ENCODE measurements around the gene PALD1.

DNA sequence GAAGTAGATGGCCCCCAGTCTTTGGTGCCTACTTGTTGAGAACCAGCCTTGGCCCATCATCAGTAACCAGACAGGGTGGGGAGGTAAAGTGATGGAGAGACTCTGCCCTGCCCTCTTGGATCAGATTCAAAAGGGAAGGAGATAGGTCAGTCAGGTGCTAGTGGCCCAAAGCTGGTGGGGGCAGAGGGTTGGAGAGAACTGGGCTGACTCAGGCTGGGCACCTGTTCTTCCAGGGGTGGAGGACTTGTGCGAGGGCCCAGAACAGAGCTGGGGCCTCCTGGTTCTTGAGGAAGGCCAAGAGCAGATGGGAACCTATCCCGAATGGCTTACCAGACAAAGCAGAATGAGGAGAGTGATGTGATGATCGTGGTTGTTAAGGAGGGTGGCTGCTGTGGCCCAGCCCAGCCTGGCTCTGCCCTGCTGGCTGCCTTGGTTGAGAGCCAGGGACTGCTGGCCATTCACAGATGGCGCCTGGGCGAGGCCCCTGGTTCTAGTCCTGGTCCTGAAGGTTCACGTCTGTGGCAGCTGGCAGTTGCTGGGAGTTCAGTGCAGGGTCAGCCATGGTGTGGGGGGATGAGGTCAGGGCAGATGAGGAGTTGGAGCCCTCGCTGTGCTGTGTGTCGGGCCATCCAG, 36.6 kb downstream of the PALD1 start:
- TF ChIP-seq, protein P1, sequence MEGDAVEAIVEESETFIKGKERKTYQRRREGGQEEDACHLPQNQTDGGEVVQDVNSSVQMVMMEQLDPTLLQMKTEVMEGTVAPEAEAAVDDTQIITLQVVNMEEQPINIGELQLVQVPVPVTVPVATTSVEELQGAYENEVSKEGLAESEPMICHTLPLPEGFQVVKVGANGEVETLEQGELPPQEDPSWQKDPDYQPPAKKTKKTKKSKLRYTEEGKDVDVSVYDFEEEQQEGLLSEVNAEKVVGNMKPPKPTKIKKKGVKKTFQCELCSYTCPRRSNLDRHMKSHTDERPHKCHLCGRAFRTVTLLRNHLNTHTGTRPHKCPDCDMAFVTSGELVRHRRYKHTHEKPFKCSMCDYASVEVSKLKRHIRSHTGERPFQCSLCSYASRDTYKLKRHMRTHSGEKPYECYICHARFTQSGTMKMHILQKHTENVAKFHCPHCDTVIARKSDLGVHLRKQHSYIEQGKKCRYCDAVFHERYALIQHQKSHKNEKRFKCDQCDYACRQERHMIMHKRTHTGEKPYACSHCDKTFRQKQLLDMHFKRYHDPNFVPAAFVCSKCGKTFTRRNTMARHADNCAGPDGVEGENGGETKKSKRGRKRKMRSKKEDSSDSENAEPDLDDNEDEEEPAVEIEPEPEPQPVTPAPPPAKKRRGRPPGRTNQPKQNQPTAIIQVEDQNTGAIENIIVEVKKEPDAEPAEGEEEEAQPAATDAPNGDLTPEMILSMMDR (IDR thresholded peaks at IDR 0.05) = no peak
- TF ChIP-seq POLR2AphosphoS5 (IDR thresholded peaks at IDR 0.05) (no peak), POLR2A (IDR thresholded peaks at IDR 0.05) (no peak)

Data from breast epithelium (tissue), 3 donors.